ENCODE results near the gene COL9A3.

Gene COL9A3

DNA sequence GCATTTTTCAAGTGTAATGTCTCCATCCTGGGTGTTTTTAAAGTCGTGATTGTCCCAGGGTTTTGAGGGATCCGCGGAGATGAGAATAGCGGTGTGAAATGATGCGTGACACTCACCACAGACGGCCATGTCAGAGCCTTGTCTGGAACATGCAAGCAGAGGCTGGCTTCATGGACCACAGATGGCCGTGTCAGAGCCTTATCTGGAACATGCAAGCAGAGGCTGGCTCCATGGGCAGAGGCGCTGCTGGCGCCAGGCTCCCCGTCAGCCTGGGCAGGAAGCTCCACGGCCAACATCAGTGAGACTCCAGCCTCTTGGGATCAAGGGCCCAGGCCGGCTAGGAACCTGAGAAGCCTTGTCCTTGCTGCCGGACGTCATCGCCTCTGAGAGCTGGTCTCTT, 28.2 kb upstream of the COL9A3 start:
- no peak overlapping the region for H2AFZ ChIP-seq (ENCODE audit: insufficient read depth, low read length, poor library complexity)
- no peak overlapping the region for H2BK120ac ChIP-seq (ENCODE audit: insufficient read depth, low read length, poor library complexity)
- no peak overlapping the region for H3K4me3 ChIP-seq (ENCODE audit: low read depth, low read length)
- no peaks in the 10 kb centered on the region for H3K79me2 ChIP-seq (ENCODE audit: control insufficient read depth, insufficient read depth, low read length, poor library complexity)
- H3K4me2 ChIP-seq (ENCODE audit: low read length) = no peak overlapping the region
- no peak overlapping the region for H3K27ac ChIP-seq (ENCODE audit: low read depth, low read length)
- no peaks in the 10 kb centered on the region for H3K27me3 ChIP-seq (ENCODE audit: insufficient read depth, low read length)
- H2BK5ac ChIP-seq (ENCODE audit: low read depth, low read length, poor library complexity) = no peak overlapping the region
- no CpG with 5 or more reads among the region's 15 CpGs for WGBS (ENCODE audit: extremely low coverage, insufficient coverage, insufficient read length)
- no peak overlapping the region for H3K18ac ChIP-seq (ENCODE audit: low read length)
- H3K79me1 ChIP-seq (ENCODE audit: low read length) = peaks cover 10% of the 10 kb centered on the region
- H2BK12ac ChIP-seq (ENCODE audit: low read length) = no peak overlapping the region
- peaks cover 18 to 29% of the 10 kb centered on the region in 2 experiments for H3K4me1 ChIP-seq (ENCODE audit: control insufficient read depth in 1 of 2, insufficient read depth in 2 of 2, low read length in 2 of 2)
- H2AK5ac ChIP-seq (ENCODE audit: low read length) = no peak overlapping the region
- H3K4ac ChIP-seq (ENCODE audit: low read depth, low read length) = no peak overlapping the region
- DNase-seq = no peak
- peaks cover 3% of the 10 kb centered on the region for H3K9me3 ChIP-seq (ENCODE audit: insufficient read depth, low read depth, low read length)
- no peak overlapping the region for H4K91ac ChIP-seq (ENCODE audit: low read depth, low read length)
- H3K14ac ChIP-seq (ENCODE audit: low read length) = no peak overlapping the region
- no peak overlapping the region for H3K23ac ChIP-seq (ENCODE audit: low read length)
- no peak overlapping the region for H4K12ac ChIP-seq (ENCODE audit: low read depth, low read length)
- no peaks in the 10 kb centered on the region for H3K36me3 ChIP-seq (ENCODE audit: control insufficient read depth in 1 of 2, insufficient read depth in 2 of 2, low read length in 2 of 2)
- no peak overlapping the region for H3K9ac ChIP-seq (ENCODE audit: low read length)
- no peak overlapping the region for H4K8ac ChIP-seq (ENCODE audit: low read depth, low read length)

DNA sequence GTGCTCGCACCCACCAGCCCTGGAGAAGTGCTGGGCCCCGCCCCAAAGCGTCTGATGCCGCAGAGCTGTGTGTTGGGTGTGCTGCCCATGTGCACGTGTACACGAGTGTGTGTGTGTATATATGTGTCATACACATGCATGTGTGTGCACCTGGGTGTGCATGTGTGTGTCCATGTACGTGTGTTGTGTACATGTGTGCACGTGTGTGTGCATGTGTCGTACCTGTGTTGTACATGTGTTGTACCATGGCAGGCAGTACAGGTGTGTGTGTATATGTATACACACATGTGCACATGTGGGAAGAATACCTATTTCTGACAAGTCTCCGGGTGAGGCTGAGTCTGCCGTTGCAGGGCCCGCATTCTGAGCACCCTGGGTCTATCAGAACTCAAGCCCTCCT, 26.8 kb upstream of the COL9A3 start:
- peaks cover 13% of the 10 kb centered on the region for H3K79me1 ChIP-seq (ENCODE audit: low read length)
- H3K27me3 ChIP-seq (ENCODE audit: insufficient read depth, low read length) = no peaks in the 10 kb centered on the region
- no peak for DNase-seq
- no peaks in the 10 kb centered on the region for H3K79me2 ChIP-seq (ENCODE audit: control insufficient read depth, insufficient read depth, low read length, poor library complexity)
- no peak overlapping the region for H3K9ac ChIP-seq (ENCODE audit: low read length)
- H4K12ac ChIP-seq (ENCODE audit: low read depth, low read length) = no peak overlapping the region
- no peak overlapping the region for H3K4ac ChIP-seq (ENCODE audit: low read depth, low read length)
- H2BK120ac ChIP-seq (ENCODE audit: insufficient read depth, low read length, poor library complexity) = no peak overlapping the region
- H3K4me3 ChIP-seq (ENCODE audit: low read depth, low read length) = no peak overlapping the region
- no peak overlapping the region for H3K23ac ChIP-seq (ENCODE audit: low read length)
- H3K9me3 ChIP-seq (ENCODE audit: insufficient read depth, low read depth, low read length) = peaks cover 3% of the 10 kb centered on the region
- H2AFZ ChIP-seq (ENCODE audit: insufficient read depth, low read length, poor library complexity) = no peak overlapping the region
- no peaks in the 10 kb centered on the region for H3K36me3 ChIP-seq (ENCODE audit: control insufficient read depth in 1 of 2, insufficient read depth in 2 of 2, low read length in 2 of 2)
- H3K27ac ChIP-seq (ENCODE audit: low read depth, low read length) = no peak overlapping the region
- no CpG with 5 or more reads among the region's 12 CpGs for WGBS (ENCODE audit: extremely low coverage, insufficient coverage, insufficient read length)
- H3K4me1 ChIP-seq (ENCODE audit: control insufficient read depth in 1 of 2, insufficient read depth in 2 of 2, low read length in 2 of 2) = peaks cover 21 to 34% of the 10 kb centered on the region in 2 experiments
- H2BK12ac ChIP-seq (ENCODE audit: low read length) = no peak overlapping the region
- H4K91ac ChIP-seq (ENCODE audit: low read depth, low read length) = no peak overlapping the region
- no peak overlapping the region for H2AK5ac ChIP-seq (ENCODE audit: low read length)
- H3K14ac ChIP-seq (ENCODE audit: low read length) = no peak overlapping the region
- no peak overlapping the region for H3K4me2 ChIP-seq (ENCODE audit: low read length)
- H3K18ac ChIP-seq (ENCODE audit: low read length) = no peak overlapping the region
- H4K8ac ChIP-seq (ENCODE audit: low read depth, low read length) = no peak overlapping the region
- H2BK5ac ChIP-seq (ENCODE audit: low read depth, low read length, poor library complexity) = no peak overlapping the region

DNA sequence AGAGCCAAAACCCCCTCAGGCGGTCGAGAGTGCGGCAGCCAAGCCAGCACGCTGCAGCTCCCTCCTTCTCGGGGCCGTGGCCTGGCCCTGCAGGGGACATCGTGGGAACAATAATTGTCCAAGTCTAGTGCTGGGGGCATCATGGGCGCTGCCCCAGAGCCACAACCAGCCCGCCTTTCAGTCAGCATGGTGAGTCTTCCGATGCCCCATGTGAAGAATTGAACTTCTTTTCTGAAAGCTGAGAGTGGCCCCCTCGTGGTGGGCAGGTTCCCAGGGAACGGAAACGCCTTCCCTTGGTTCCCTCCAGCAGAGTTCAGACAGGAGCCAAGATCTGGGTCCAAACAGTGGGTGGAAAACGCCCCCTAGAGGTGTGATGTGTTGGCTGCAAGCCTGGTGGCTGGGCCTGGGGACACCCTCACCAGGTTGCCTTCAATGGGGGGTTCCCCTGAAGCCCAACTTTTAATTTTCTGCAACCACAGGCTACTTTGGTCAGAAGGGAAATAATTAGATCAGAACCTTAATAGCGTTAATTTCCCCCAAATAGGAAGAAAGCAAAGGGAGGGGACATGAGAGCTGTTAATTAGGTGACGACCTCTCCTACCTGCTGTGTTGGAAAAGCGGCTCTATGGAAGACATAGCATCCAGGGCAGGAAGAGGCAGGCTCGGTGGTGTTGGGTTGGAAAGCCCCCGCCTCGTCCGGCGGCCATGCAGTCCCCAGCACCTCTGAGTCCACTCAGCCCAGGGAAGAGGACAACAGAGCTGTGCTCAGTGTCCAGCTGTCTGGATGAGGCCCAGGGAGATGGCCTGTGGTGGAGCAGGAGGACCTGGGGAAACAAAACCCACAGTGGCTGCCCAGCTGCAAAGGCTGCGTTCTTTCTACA, 25.3 kb upstream of the COL9A3 start:
- H3K4ac ChIP-seq (ENCODE audit: low read depth, low read length) = no peak overlapping the region
- H2AK5ac ChIP-seq (ENCODE audit: low read length) = no peak overlapping the region
- H3K79me2 ChIP-seq (ENCODE audit: control insufficient read depth, insufficient read depth, low read length, poor library complexity) = peaks cover 3% of the 10 kb centered on the region
- H2BK120ac ChIP-seq (ENCODE audit: insufficient read depth, low read length, poor library complexity) = peak overlapping the region; percentile 45
- H3K27me3 ChIP-seq (ENCODE audit: insufficient read depth, low read length) = no peaks in the 10 kb centered on the region
- H3K4me3 ChIP-seq (ENCODE audit: low read depth, low read length) = no peak overlapping the region
- peak overlapping the region; percentile 43 for H3K27ac ChIP-seq (ENCODE audit: low read depth, low read length)
- H4K8ac ChIP-seq (ENCODE audit: low read depth, low read length) = peak overlapping the region; percentile 1
- peak; percentile 72 to 89 for DNase-seq
- no peak overlapping the region for H3K23ac ChIP-seq (ENCODE audit: low read length)
- H2BK12ac ChIP-seq (ENCODE audit: low read length) = peak overlapping the region; percentile 16
- H3K4me1 ChIP-seq (ENCODE audit: control insufficient read depth in 1 of 2, insufficient read depth in 2 of 2, low read length in 2 of 2) = peaks cover 19 to 29% of the 10 kb centered on the region in 2 experiments
- H4K91ac ChIP-seq (ENCODE audit: low read depth, low read length) = peak overlapping the region; percentile 36
- no peak overlapping the region for H3K18ac ChIP-seq (ENCODE audit: low read length)
- no peaks in the 10 kb centered on the region for H3K36me3 ChIP-seq (ENCODE audit: control insufficient read depth in 1 of 2, insufficient read depth in 2 of 2, low read length in 2 of 2)
- peak overlapping the region; percentile 59 for H2BK5ac ChIP-seq (ENCODE audit: low read depth, low read length, poor library complexity)
- H4K12ac ChIP-seq (ENCODE audit: low read depth, low read length) = no peak overlapping the region
- no CpG with 5 or more reads among the region's 23 CpGs for WGBS (ENCODE audit: extremely low coverage, insufficient coverage, insufficient read length)
- peaks cover 19% of the 10 kb centered on the region for H3K79me1 ChIP-seq (ENCODE audit: low read length)
- peaks cover 3% of the 10 kb centered on the region for H3K9me3 ChIP-seq (ENCODE audit: insufficient read depth, low read depth, low read length)
- H3K4me2 ChIP-seq (ENCODE audit: low read length) = peak overlapping the region; percentile 44
- peak overlapping the region; percentile 1 for H3K14ac ChIP-seq (ENCODE audit: low read length)
- H3K9ac ChIP-seq (ENCODE audit: low read length) = no peak overlapping the region
- H2AFZ ChIP-seq (ENCODE audit: insufficient read depth, low read length, poor library complexity) = no peak overlapping the region

DNA sequence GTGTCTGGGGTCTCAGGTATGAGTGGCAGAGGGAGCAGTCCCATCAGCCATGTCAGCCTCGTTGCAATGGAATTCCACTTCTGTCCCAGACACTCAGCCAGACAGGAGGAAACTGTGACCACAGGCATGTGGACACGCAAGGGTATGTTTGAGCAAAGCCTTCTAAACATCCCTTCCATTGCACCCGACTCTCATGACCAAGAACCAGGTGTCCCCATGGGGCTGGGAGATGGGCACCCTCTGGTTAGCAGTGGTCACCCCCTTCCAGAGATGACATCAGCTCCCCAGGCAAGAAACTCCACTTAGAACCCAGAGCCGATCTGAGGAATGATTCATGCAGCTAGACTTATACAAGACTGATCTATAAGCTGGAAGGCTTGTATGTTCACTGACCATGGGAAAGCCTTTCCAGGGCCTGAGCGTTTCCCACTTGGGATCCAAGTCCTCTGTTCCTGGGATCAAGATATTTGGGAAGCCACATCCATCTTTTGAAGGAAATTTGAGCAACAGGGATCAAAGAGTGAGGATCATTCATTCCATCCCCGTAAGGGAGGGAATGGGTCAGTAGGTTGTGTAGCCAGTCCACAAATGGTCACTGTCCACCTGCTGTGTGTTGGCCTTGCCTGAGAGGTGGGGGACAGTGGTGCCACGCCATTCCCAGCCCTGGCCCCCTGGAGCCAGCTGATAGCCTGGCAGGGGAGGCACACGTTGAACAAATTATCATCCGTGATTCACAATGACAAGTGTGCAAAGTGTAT, 24.5 kb upstream of the COL9A3 start:
- Histone ChIP-seq H3K4ac (ENCODE audit: low read depth, low read length) (no peak overlapping the region), H3K18ac (ENCODE audit: low read length) (peak overlapping the region; percentile 22), H3K9me3 (ENCODE audit: insufficient read depth, low read depth, low read length) (peaks cover 3% of the 10 kb centered on the region), H3K36me3 (ENCODE audit: control insufficient read depth in 1 of 2, insufficient read depth in 2 of 2, low read length in 2 of 2) (no peaks in the 10 kb centered on the region), H2BK5ac (ENCODE audit: low read depth, low read length, poor library complexity) (no peak overlapping the region), H3K9ac (ENCODE audit: low read length) (no peak overlapping the region), H2AFZ (ENCODE audit: insufficient read depth, low read length, poor library complexity) (peak overlapping the region; percentile 23), H3K4me1 (ENCODE audit: control insufficient read depth in 1 of 2, insufficient read depth in 2 of 2, low read length in 2 of 2) (peaks cover 19 to 34% of the 10 kb centered on the region in 2 experiments), H3K14ac (ENCODE audit: low read length) (peak overlapping the region; percentile 70), H3K4me2 (ENCODE audit: low read length) (peak overlapping the region; percentile 44), H3K79me1 (ENCODE audit: low read length) (peaks cover 22% of the 10 kb centered on the region), H2AK5ac (ENCODE audit: low read length) (peak overlapping the region; percentile 92), H3K23ac (ENCODE audit: low read length) (no peak overlapping the region), H2BK12ac (ENCODE audit: low read length) (peak overlapping the region; percentile 95), H4K91ac (ENCODE audit: low read depth, low read length) (peak overlapping the region; percentile 36), H3K4me3 (ENCODE audit: low read depth, low read length) (peak overlapping the region; percentile 11), H4K12ac (ENCODE audit: low read depth, low read length) (no peak overlapping the region), H4K8ac (ENCODE audit: low read depth, low read length) (peak overlapping the region; percentile 1), H3K79me2 (ENCODE audit: control insufficient read depth, insufficient read depth, low read length, poor library complexity) (peaks cover 5% of the 10 kb centered on the region), H3K27ac (ENCODE audit: low read depth, low read length) (peak overlapping the region; percentile 67), H3K27me3 (ENCODE audit: insufficient read depth, low read length) (no peaks in the 10 kb centered on the region), H2BK120ac (ENCODE audit: insufficient read depth, low read length, poor library complexity) (peak overlapping the region; percentile 70)
- WGBS (ENCODE audit: extremely low coverage, insufficient coverage, insufficient read length) = no CpG with 5 or more reads among the region's 9 CpGs
- DNase-seq = peak; percentile 51 to 54
